ENCODE data around the gene TMEM69. TPM values are rescaled to one million over a fixed set of nuclear protein-coding genes. Genes with fewer than 3 reads are reported as not detected.
A peak's percentile ranks its signal among the peaks of the same experiment; 100 is the strongest.

TMEM69 gene
- total and polyA plus RNA-seq, 10 of the 15 experiments (the other 5 are each of a cell fraction or from before 2014, with no cell fraction given) = 44.6 to 162 (median 88.8) TPM

DNA sequence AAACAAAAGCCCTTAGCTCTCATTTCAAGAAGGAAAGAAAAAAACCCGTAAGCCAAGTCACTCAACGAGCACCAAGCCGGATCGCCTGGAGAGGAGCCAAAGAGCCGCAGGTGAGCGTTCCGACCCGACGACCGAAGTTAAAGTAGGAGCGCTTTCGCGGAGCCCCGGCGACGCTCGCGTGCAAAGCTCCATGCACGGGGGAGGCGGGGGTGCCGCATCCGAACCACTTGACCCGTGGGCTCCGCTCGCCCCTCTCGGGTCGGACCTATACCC lies 2.0 kb upstream of the TMEM69 start (continued):
- no peak for TF ChIP-seq PBX3 (IDR thresholded peaks at IDR 0.05; ENCODE audit: insufficient replicate concordance, low read depth, low read length)
- no peak for TF ChIP-seq EZH2 (IDR thresholded peaks at IDR 0.05; ENCODE audit: borderline replicate concordance, control insufficient read depth, low read depth, low read length)
- TF ChIP-seq LARP7 (IDR thresholded peaks at IDR 0.05) = 0 out of 2 replicates have a peak, but pooled peaks have one; percentile 31
- TF ChIP-seq MYB (IDR thresholded peaks at IDR 0.05; ENCODE audit: borderline replicate concordance, low read depth, low read length) = no peak
- no peak for TF ChIP-seq ATF7 (IDR thresholded peaks at IDR 0.05; ENCODE audit: low read depth)
- 0 out of 2 replicates have a peak, but pooled peaks have one; percentile 11 for TF ChIP-seq RB1 (IDR thresholded peaks at IDR 0.05; ENCODE audit: borderline replicate concordance)
- TF ChIP-seq, protein P1, sequence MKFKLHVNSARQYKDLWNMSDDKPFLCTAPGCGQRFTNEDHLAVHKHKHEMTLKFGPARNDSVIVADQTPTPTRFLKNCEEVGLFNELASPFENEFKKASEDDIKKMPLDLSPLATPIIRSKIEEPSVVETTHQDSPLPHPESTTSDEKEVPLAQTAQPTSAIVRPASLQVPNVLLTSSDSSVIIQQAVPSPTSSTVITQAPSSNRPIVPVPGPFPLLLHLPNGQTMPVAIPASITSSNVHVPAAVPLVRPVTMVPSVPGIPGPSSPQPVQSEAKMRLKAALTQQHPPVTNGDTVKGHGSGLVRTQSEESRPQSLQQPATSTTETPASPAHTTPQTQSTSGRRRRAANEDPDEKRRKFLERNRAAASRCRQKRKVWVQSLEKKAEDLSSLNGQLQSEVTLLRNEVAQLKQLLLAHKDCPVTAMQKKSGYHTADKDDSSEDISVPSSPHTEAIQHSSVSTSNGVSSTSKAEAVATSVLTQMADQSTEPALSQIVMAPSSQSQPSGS (IDR thresholded peaks at IDR 0.05; ENCODE audit: low read length) = no peak
- no peak for TF ChIP-seq STAT3 (IDR thresholded peaks at IDR 0.05; ENCODE audit: low read depth, low read length)
- no peak for TF ChIP-seq MEF2B (IDR thresholded peaks at IDR 0.05; ENCODE audit: partially characterized antibody, poor library complexity, severe bottlenecking)
- no peak for TF ChIP-seq NRF1 (conservative IDR thresholded peaks at IDR 0.05; ENCODE audit: low read depth, low read length)
- TF ChIP-seq CBX3 (IDR thresholded peaks at IDR 0.05; ENCODE audit: borderline replicate concordance, low read depth) = no peak
- TF ChIP-seq HDGF (IDR thresholded peaks at IDR 0.05) = no peak
- no peak for TF ChIP-seq ZBTB11 (CRISPR knock-in tag; IDR thresholded peaks at IDR 0.05)
- peak; percentile 28 for TF ChIP-seq RAD21 (IDR thresholded peaks at IDR 0.05; ENCODE audit: insufficient read depth, low read depth, low read length)
- TF ChIP-seq CREB1 (IDR thresholded peaks at IDR 0.05; ENCODE audit: low read depth) = no peak
- 0 out of 2 replicates have a peak, but pooled peaks have one; percentile 4 for TF ChIP-seq MEF2A (IDR thresholded peaks at IDR 0.05; ENCODE audit: insufficient read depth, low read depth, low read length)
- TF ChIP-seq KDM1A (IDR thresholded peaks at IDR 0.05; ENCODE audit: borderline replicate concordance) = no peak
- TF ChIP-seq SUPT20H (IDR thresholded peaks at IDR 0.05; ENCODE audit: borderline replicate concordance, control insufficient read depth, low read depth, low read length) = no peak
- no peak for TF ChIP-seq YBX1 (IDR thresholded peaks at IDR 0.05)
- TF ChIP-seq IKZF1 (conservative IDR thresholded peaks at IDR 0.05) = no peak
- TF ChIP-seq PKNOX1 (IDR thresholded peaks at IDR 0.05) = peak; percentile 67; the same call in 1 of the 2 replicates
- no peak for TF ChIP-seq FOS (IDR thresholded peaks at IDR 0.05; ENCODE audit: borderline replicate concordance, extremely low read depth, insufficient read length)
- no peak for TF ChIP-seq PML (IDR thresholded peaks at IDR 0.05; ENCODE audit: low read length)
